Left forelimb (tissue), 1 donor: ENCODE data around the gene RINL.
"Not testable (repeated sequence)": the region's sequence is repeated elsewhere in the genome, so short reads cannot be mapped to it uniquely, and the experiment has no call there.

Source experiments
- DNase-seq: peaks from one replicate; pipeline ENCODE4 v3.0.0-alpha.2; 2018; ENCODE audit warnings: low spot score

The RINL gene

DNA sequence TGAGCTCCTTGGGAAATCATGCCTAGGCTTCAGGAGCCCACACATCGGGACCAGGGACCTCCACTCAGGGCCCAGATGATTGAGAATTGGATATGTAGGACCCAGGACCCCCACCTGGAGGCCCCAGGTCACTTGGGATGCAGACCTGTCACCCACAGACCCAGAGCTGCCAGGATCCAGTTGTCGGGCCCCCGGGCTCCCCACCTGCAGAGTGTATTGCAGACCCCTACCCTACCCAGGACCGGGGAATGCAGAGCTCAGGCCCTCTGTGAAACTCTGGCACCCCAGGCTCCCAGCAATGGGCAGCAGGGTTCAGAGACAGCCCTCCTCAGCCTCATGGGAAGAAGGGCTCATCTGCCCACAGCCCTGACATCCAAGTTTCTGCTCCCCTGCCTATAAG, 27.5 kb upstream of the RINL start:
- no peak for DNase-seq

DNA sequence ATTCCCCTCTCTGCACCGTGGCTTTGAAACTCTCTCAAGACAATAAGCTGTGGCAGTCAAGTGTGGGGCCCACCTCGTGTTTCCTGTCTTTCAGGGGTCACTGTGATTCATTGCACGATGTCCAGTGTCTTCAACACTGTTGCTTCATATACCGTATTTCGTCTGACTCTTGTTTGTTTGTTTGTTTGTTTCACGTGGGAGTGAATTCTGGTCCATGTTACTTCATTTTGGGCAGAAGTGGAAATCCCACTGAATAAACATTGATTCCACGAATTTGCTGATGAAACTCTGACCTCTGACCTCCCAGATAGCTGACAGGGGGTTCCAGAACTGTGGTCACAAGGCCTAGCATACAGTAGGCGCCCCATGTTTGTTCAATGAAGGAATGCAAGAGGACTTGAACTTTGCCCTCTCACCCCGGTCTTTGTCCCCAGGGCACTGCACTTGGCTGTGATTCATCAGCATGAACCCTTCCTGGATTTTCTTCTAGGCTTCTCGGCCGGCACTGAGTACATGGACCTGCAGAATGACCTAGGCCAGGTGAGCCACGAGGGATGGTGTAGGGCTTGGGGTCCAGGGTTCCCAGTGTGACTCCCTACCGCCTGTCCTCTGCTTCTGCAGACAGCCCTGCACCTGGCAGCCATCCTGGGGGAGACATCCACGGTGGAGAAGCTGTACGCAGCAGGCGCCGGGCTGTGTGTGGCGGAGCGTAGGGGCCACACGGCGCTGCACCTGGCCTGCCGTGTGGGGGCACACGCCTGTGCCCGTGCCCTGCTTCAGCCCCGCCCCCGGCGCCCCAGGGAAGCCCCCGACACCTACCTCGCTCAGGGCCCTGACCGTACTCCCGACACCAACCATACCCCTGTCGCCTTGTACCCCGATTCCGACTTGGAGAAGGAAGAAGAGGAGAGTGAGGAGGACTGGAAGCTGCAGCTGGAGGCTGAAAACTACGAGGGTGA, 26.8 kb upstream of the RINL start:
- no peak for DNase-seq

DNA sequence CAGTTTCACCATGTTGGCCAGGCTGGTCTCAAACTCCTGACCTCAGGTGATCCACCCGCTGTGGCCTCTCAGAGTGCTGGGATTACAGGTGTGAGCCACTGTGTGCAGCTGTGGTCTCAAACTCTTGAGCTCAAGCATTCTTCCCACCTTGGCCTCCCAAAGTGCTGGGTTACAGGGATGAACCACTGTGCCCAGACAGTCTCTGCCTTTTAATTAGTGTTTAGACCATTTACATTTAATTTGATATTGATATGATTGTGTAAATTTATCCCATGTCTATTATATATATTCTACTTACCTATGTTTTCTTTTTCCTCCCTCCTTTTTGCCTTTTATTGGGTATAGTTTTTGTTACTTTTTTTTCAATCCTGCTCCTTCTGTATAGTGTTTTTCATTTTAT, 23.6 kb upstream of the RINL start:
- no peak for DNase-seq

DNA sequence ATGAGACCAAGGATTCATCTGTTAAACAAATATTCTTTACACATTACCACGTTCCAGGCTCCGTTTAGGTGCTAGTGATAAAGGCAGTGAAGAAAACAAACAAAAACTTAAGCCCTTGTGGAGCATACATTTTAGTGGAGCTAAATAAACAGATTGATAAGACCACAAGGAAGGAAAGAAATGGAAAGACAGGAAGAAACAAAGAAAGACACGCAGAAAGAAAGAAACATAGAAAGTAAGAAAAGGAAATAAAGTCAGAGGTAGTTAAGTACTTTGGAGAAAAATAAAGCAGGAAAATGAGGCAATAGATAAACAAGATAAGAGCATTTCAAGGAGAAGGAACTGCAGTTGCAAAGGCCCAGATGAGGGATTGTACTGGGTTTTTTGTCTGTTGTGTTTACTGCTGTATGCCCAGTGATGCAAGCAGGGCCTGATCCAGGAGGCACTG, 22.7 kb upstream of the RINL start:
- DNase-seq, result no peak

DNA sequence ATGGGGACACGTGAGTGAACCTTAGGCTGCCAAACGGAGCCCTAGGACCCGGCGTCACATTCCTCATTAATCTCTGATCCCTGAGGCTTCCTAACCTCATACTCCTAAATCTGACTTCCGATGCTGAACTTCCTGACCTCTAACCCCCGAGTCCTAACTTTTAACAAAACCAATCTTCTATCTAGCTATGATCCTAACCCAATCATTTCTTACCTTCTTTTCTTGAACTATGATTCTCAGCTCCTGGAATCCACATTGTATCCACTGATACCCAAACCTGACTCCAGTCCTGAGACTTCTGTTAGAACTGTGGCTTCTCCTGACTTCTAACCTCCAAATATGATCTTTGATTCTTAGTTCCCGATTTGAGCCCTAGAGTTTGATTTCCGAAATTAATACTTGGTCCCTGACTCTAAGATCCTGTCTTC, 22.1 kb upstream of the RINL start:
- DNase-seq, result no peak

DNA sequence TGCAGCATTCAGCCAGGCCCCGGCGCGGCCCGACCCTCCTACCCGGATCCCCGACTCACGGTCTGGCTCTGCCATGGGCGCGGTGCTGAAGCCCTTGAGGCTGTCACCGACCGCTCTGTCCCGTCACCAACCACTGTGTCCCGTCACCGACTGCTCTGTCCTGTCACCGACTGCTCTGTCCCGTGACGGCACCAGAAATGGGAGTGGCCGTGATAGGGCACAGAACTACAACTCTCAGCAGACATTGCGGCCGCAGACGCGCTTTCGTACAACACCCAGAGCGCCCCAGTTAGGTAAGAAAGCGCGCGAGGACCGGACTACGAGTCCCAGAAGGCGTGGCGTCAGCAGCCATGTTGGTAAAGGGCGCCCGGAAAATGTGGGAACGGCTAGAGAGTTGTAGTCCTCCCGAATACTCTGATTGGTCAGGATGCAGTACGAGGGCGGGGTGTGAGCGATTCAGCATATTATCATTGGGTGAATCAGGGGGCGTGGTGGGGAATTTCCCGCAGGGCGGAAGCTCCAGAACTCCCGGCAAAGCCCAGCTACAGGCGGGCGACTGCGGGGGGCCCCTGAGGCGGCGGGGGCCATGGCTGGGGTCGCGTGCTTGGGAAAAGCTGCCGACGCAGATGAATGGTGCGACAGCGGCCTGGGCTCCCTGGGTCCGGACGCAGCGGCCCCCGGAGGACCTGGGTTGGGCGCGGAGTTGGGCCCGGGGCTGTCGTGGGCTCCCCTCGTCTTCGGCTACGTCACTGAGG, 21.5 kb upstream of the RINL start, which contains the start of the genes NFKBIB and SIRT2:
Gene NFKBIB, plus strand, starts transcription at position 523 of the 755 bp plus-strand sequence. Its CDS starts 64 bp downstream, at position 587.
Gene SIRT2, minus strand, starts transcription at position 172 of the 755 bp plus-strand sequence. Its CDS starts 97 bp downstream, at position 75.
- DNase-seq, result peak; percentile 99

DNA sequence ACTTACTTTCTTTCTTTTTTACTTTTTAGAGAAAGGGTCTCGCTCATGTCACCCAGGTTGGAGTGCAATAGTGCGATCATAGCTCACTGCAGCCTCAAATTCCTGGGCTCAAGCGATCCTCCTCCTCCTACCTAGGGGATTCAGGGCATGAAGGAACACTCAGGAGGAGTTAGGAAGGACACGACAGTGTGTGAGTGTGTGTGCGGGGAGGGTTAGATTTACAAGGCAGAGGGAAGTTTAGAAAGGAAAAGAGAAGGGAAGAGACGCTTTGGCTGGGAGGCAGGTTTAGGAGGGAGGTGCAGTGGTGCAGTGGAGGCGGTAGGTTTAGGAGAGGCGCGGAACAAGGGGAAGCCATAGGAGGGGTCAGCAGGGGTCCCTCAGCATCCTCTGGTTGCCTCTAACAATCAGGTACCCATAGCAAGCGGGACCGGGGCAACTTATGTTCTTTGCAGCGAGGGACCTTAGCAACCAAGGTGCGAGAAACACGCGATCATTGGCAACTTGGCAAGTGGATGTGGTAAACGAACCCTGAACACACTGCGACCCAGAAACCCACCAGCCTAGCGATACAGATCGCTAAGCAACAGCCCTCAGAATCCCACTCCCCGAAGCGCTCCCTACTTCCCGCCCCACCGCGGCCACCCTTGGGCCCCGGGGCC, 20.8 kb upstream of the RINL start:
- no peak for DNase-seq

DNA sequence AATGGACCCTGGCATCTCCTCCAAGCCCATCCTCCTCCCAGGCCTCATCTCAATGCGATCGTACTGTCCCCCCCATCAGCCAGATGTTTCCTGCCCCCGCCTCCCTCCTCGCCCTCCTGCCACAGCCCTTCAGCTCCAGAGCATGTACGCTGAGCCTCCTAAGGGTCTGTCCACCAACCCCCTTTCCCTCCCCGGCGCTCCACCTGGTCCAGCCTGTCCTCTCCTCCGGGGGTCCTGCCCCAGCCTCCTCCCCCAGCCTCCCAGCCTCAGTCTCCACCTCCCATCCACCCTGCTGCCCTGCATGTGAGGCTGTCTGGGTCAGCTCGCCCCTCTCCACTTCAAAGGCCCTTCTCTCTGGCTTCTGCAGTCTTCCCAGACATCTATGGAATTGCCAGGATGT, 16.9 kb upstream of the RINL start:
- DNase-seq, result no peak

DNA sequence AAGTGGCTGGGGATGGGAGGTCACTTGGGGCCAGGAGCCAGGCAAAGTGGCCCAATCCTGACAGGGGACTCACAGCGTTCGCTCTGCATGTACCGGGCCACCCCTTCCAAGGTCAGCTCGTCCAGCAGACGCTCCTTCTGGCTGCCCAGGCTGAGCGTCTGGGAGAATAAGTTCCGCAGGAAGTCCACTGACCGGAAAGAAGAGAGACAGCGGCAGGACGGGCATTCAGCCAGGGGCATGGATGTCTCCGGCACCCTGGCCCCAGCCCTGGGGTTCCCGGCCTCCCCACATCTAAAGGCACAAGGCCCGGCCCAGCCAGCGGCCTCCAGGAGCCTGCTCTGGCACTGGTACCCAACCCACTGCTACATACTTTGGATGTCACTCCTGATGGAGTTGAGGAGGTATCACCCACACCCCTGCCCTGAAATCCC, 15.3 kb upstream of the RINL start:
- DNase-seq, result no peak

DNA sequence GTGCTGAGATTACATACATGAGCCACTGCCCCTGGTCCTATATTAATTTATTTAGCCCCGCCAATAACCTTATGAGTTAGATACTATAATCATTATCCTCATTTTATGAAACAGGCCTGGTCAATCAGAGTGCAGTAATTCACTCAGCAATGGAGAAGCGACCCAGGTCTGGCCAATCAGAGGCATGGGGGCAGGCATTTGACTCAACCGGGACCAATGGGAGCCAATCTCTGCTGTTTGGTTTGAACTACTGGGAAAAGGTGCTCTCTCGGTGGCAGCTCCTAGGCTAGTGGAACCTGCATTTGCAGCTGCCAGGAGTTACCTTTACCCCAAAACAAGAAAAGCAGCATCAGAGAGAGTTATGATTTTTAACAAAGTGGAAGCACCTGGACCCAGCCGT, 14.8 kb upstream of the RINL start:
- no peak for DNase-seq

DNA sequence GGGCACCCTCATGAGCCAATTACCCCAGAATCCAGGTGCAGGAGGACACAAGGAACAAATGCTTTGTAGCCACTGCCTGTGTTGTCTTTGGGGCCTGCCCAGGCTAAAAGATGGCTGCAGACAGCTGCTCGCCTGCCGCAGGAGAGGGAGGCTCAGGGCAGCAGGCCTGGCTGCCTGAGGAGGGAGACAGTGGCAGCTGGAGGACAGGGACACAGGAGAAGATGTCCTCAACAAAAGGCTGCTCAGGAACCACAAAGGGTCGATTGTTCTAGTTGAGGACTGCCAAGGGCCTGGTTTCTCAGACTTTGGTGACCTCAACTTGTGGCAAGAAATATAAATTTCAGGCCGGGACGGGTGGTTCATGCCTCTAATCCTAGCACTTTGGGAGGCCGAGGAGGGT, 13.7 kb upstream of the RINL start:
- DNase-seq, result no peak

DNA sequence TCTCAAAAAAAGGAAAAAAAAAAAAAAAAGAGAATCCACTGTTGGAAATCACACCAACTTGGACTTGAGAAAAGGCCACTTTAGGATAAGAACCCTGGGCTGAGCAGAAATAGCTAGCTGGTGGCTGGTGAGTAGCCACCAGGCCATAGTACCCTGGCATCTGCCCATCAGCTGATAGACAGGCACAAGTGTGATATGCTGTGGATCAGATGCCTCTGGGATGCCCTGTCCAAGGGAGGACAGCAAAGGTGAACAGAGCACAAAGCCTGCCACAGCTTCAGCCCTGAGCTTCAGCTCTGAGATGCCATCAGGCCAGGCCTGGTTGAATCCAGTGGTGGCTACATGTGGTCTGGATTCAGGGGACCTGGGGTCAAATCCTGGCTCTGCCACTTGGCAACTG, 12.6 kb upstream of the RINL start:
- DNase-seq, result no peak

DNA sequence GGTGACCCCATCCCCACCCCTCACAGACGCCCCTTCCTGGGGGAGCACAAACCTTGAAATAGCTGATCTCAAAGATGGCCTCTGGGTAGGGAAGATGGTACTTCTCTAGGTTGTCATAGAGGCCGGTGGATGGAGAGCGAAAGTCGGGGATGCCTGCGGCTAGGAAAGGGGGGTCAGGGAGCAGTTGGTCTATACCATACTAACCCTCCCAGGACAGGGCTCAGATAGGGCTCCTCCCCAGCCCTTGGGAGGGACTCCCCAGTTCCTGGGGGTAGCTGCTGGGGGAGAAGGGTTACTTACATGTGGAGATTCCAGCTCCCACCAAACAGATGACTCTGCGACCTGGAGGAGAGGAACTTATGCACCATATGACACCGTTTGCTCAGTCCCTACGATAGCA, 11.7 kb upstream of the RINL start:
- no peak for DNase-seq

DNA sequence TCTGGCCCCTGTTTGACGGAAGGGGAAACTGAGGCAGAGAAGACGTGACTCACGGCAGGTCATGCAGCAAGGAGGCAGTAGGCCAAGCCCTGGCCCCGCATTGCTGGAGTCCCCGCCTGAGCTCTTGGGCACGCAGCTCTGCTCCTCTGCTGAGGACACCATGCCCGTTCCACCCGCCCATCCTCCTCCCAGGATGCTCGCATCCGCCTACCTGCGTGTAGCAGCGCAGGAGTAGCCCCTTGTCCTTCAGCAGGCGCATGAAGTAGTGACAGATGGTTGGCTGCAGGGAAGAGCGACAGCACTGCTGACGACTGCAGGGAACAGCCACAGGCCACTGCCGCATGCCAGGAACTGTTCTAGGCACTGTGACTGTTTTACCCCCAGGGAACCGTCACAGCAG, 10.8 kb upstream of the RINL start:
- no peak for DNase-seq

DNA sequence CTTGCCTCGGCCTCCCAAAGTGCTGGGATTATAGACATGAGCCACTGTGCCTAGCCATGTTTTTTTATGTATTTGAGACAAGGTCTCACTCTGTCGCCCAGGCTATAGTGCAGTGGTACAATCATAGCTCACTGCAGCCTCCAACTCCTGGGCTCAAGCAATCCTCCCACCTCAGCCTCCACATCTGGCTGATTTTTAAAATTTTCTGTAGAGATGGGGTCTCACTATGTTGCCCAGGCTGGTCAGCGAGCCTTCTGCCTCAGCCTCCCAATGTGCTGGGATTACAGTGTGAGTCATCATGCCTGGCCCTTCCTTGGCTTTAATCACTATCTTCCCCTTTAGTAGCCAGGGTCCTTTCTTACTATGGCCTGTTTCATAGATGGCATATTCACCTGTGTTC, 6.6 kb upstream of the RINL start:
- not testable (repeated sequence) for DNase-seq

DNA sequence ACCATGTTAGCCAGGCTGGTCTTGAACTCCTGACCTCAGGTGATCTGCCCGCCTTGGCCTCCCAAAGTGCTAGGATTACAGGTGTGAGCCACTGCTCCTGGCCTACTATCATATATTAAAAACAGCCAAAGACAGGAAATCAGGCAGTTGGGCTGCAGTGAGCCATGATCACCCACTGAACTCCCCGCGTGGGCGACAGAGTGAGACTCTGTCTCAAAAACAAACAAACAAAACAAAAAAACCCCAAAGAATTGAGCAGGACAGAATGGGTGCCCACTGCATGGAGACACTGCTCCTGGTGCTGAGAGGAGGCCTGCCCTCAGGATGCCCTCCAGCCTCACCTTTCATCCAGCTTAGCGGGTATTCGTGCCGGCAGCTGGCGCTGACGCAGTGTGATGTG, 5.2 kb upstream of the RINL start:
- no peak for DNase-seq

DNA sequence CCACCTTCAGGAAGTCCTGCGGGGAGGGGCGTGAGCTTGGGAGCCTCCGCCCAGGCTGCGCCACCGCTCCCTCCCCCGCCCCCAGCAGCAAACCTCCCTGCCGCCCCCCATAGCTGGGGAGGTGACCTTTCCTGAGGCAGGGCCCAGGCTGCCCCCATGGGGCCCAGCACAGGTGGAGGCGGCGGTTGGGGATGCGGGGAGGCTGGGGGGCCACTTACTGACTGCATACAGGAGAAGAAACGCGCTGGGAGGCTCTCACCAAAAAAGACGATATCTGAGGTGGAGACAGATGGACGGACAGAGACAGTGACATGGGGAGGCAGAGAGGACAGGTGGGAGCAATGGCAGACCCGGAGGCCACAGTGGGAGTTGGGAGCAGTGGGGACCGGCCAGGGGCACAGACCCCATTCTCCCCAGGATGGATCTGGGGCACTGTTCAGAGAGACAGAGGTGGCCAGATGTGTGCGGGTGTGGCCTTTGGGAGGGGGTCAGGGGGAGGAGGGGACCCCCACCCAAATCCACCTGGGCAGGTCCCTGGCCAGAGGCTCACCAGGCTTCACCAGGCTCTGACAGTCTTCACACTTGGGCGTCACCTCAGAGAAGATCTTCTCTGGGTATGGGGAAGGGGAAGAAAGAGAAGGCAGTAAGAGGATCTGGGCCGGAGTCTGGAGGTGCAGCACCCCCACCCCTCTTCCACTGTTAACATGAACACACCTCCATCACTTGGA, 3.0 kb upstream of the RINL start:
- no peak for DNase-seq

DNA sequence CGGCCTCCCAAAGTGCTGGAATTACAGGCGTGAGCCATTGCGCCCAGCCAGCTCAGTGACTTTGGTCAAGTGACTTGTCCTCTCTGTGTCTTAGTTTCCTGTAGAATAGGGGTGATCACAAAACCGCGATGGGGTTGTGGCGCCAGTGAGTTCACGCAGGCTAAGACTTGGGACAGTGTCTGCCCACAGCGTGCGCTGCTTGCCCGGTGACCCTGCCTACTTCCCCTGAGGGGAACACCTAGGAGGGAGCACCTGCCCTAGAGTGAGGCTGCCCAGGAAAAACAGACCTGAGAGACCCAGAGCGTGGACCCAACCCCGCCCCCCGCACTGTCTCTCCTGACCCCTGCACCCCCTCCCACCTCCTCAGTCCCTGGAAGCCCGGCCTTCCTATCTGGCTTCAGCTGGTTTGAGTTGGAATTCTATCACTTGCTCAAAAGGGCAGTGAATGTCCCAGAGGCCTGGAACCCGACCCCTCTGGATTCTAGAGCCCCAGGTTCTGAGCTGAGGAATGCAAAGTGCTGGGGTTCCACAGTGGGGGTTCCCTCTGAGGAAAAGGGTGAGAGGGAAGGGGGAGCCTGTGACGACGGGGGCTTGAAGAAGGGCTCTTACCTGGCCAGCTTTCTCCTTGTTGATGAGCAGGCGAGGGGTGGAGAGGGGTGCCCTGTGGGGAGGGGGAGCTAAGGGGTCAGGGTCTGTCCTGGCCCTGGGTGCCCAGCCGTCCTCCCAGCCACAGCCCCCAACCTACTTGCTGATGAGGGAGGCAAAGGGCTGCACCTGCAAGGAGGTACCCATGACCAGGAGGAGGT, 2.2 kb upstream of the RINL start:
- no peak for DNase-seq

DNA sequence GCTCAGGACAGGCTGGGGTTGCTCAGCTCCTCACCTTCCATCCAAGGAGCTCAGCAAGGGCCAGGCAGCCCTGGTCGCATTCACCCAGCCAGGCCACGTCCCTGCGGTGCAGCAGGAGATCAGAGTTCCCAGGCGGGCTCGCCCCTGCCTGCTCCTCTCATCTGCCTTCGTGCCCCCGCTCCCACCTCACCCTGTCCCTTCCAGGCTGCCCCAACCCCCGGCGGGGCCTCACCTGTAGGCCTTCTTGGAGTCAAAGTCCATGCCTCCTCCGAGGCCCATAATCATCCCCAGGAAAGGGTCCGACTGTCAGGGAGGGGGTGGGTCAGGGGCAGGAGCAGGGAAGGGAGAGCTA, 1.3 kb upstream of the RINL start:
- no peak for DNase-seq

DNA sequence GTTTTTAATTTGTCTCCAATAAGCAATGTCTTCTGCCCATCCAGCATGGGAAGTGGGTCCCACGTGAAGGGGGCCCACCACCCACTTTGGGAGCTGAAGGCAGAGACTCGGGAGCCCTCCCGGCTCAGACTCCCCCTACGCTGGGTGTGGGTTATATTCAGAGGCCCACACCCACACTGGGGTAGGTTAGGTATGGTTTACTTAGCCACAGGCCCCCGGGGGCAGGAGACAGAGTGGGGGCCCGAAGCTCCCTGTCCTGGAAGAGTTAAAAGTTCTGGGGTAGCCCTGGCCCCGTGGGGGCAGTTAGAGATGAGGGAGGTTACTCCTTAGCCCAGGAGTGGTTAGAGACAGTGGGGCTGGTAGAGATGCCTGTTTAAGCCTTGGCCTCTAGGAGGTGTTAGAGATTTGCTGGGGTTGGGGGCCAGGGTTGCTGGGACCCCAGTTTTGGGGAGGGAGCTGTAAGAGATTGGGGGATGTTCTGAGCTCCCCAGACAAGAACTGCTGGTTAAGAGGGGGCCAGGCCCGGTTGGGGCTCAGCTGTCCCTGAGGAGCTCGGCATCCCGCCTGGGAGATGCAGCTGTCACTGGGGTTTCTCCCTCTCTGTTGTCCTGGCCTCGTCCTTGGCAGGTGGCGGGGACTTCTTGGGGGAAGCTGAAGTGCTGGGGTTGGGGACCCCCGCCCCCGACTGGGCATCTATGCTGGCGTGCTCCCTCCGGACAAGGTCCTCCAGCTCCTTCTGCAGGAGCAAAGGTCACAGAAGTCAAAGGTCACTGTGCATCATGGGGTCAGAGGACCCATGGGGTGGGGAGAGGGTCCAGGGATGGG, 712 bp upstream of the RINL start:
- DNase-seq, result no peak
